ENCODE measurements around the gene AADACL4.

DNA sequence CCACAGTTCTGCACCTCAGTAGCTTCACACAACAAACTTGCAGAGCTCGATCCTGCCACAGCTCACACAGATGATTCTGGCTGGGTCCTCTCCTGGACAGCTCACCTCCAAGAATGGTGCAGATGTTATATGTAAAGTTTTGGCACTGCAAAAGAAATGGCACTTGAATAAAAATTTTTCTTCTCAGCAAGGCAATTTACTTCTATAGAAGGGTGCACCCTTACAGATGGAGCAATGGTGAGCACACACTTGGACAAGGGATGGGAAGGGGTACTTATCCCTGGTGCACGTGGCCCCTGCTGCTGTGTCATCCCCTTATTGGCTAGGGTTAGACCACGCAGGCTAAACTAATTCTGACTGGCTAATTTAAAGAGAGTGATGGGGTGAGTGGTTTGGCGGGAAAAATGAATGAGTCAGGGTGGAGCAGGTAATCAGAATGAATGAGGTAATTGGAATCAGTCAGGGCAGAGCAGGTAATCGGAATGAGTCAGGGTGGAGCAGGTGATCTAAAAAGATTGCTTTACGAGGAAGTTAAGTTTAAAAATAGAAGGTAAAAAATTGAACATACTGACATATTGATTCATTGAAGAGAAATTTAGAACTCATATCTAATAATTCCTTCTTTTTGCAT lies 60.1 kb downstream of the AADACL4 start:
- TF ChIP-seq, protein P1, sequence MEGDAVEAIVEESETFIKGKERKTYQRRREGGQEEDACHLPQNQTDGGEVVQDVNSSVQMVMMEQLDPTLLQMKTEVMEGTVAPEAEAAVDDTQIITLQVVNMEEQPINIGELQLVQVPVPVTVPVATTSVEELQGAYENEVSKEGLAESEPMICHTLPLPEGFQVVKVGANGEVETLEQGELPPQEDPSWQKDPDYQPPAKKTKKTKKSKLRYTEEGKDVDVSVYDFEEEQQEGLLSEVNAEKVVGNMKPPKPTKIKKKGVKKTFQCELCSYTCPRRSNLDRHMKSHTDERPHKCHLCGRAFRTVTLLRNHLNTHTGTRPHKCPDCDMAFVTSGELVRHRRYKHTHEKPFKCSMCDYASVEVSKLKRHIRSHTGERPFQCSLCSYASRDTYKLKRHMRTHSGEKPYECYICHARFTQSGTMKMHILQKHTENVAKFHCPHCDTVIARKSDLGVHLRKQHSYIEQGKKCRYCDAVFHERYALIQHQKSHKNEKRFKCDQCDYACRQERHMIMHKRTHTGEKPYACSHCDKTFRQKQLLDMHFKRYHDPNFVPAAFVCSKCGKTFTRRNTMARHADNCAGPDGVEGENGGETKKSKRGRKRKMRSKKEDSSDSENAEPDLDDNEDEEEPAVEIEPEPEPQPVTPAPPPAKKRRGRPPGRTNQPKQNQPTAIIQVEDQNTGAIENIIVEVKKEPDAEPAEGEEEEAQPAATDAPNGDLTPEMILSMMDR (IDR thresholded peaks at IDR 0.05) = no peak
- TF ChIP-seq POLR2A (IDR thresholded peaks at IDR 0.05) = no peak
